ENCODE results near the gene MX1.
A peak's percentile ranks its signal among the peaks of the same experiment; 100 is the strongest.
"Not testable (repeated sequence)": the region's sequence is repeated elsewhere in the genome, so short reads cannot be mapped to it uniquely, and the experiment has no call there.

MX1 gene

DNA sequence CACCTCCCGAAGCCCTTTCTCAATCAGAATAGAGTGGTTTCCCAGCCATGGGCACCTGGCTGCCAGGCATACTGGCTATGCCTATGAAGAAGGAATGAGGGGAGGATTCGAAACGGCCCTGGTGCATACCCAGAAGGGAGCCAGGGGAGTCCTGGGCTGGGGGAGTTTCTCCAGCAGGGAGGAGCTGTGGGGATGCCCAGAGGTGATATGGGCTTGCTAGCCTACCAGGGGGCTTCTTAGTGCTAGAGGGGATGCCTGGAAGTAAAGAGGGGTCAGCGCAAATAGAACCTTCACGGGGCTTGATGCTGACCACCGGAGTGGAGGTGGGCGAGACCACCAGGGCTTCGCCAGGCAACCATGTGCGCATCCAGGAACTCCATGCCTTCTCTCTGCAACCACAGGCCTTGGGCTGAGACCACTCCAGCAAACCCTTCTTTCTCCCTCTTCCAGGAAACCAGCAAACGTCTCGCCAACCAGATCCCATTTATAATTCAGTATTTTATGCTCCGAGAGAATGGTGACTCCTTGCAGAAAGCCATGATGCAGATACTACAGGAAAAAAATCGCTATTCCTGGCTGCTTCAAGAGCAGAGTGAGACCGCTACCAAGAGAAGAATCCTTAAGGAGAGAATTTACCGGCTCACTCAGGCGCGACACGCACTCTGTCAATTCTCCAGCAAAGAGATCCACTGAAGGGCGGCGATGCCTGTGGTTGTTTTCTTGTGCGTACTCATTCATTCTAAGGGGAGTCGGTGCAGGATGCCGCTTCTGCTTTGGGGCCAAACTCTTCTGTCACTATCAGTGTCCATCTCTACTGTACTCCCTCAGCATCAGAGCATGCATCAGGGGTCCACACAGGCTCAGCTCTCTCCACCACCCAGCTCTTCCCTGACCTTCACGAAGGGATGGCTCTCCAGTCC, 18.2 kb upstream of the MX1 start:
- peaks cover 15% of the 10 kb centered on the region for H3K9me3 Mint-ChIP-seq
- H3K4me1 Mint-ChIP-seq = peaks cover 36% of the 10 kb centered on the region
- no peaks in the 10 kb centered on the region for H3K36me3 Mint-ChIP-seq (ENCODE audit: low read depth)
- peaks cover 19% of the 10 kb centered on the region for H3K27me3 Mint-ChIP-seq (ENCODE audit: low read depth, poor library complexity)
- H3K4me3 Mint-ChIP-seq = no peak overlapping the region
- TF ChIP-seq, protein P1, sequence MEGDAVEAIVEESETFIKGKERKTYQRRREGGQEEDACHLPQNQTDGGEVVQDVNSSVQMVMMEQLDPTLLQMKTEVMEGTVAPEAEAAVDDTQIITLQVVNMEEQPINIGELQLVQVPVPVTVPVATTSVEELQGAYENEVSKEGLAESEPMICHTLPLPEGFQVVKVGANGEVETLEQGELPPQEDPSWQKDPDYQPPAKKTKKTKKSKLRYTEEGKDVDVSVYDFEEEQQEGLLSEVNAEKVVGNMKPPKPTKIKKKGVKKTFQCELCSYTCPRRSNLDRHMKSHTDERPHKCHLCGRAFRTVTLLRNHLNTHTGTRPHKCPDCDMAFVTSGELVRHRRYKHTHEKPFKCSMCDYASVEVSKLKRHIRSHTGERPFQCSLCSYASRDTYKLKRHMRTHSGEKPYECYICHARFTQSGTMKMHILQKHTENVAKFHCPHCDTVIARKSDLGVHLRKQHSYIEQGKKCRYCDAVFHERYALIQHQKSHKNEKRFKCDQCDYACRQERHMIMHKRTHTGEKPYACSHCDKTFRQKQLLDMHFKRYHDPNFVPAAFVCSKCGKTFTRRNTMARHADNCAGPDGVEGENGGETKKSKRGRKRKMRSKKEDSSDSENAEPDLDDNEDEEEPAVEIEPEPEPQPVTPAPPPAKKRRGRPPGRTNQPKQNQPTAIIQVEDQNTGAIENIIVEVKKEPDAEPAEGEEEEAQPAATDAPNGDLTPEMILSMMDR (IDR thresholded peaks at IDR 0.05) = no peak
- H3K27ac Mint-ChIP-seq = peak overlapping the region; percentile 15
- no peak for DNase-seq

DNA sequence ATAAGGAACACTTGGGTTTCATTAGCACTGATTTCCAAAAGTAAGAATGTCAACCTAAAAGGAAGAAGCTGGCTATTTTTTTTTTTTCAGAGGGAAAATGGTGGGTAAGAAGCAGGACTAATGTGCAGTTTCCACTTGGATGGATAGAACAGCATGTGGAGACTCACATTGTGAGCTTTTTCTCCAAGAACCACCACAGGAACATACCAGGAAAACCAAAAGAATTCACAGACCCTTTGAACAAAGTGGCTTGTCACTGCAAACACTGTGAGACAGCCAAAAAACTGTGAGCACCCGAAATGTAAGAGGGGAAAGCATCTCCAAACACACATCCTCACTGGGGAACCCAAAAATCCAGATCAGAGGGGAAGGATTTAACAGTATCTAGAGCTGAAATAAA, 15.7 kb upstream of the MX1 start:
- TF ChIP-seq, protein P1 (IDR thresholded peaks at IDR 0.05) = no peak
- Mint-ChIP-seq H3K4me3 (no peak overlapping the region), H3K36me3 (ENCODE audit: low read depth) (no peaks in the 10 kb centered on the region), H3K4me1 (peaks cover 20% of the 10 kb centered on the region), H3K27me3 (ENCODE audit: low read depth, poor library complexity) (peaks cover 13% of the 10 kb centered on the region), H3K9me3 (peaks cover 36% of the 10 kb centered on the region), H3K27ac (peak overlapping the region; percentile 68)
- no peak for DNase-seq

DNA sequence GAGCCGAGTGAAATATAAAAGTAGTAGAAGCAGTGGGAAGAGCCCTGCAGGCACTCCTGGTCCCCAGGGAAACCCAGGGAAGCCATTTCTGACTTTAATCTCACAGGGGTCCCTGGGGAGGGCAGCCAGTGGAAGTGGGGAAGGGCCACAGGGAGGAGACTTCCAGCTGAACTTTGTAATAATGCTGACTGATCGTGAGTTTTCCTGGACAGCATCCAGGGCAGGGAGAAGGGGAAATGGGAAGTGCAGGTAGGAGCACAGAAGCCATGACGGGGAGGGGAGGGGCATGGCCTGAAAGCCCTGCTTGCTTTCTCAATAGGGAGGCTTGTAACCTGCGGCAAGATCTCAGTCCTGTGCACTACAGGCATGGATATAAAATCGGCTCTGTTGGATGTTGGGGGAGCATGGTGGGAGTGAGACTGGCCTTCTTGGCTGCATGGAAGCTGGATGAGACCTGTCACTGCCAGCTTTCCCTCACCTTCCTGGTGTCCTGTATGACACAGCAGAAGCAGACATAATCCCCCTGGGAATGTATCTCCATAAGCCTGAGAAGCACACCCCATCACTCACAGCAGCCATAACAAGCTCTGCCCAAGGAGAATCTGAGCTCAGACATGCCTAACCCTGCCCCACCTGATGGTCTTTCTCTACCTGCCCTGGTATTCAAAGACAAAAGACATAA, 15.1 kb upstream of the MX1 start:
- Mint-ChIP-seq H3K36me3 (ENCODE audit: low read depth) (no peaks in the 10 kb centered on the region), H3K4me3 (no peak overlapping the region), H3K27me3 (ENCODE audit: low read depth, poor library complexity) (peaks cover 13% of the 10 kb centered on the region), H3K4me1 (peaks cover 20% of the 10 kb centered on the region), H3K27ac (no peak overlapping the region), H3K9me3 (peaks cover 38% of the 10 kb centered on the region)
- DNase-seq = no peak
- TF ChIP-seq, protein P1 (IDR thresholded peaks at IDR 0.05) = no peak

DNA sequence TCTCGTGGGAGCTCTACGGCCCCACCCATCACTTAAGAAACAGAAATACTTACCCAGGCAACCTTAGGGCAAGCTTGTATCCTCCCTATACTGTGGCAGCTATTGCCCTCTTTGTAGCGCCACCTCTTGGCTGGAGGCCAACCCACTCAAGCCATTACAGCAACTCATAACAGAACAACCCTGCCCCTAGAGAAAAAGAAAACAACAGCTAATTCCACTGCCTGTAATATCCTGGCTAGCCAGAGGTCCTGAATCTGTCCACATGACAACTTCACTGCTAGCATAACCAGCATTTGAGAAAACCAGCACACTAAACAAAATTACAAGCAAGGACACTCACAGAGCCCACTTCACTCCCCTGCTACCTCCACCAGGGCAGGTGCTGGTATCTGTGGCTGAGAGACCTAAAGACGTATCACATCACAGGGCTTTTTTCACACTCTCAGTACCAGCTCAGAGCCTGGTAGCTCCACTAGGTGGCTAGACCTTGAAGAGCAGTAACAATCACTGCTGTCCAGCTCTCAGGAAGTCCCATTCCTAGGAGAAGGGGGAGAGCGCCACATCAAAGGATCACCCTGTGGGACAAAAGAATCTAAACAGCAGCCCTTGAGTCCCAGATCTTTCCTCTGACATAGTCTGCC, 14.5 kb upstream of the MX1 start:
- H3K36me3 Mint-ChIP-seq (ENCODE audit: low read depth) = no peaks in the 10 kb centered on the region
- H3K27ac Mint-ChIP-seq = no peak overlapping the region
- TF ChIP-seq, protein P1 (IDR thresholded peaks at IDR 0.05) = no peak
- peaks cover 38% of the 10 kb centered on the region for H3K9me3 Mint-ChIP-seq
- H3K27me3 Mint-ChIP-seq (ENCODE audit: low read depth, poor library complexity) = peaks cover 13% of the 10 kb centered on the region
- peaks cover 20% of the 10 kb centered on the region for H3K4me1 Mint-ChIP-seq
- no peak for DNase-seq
- no peak overlapping the region for H3K4me3 Mint-ChIP-seq

DNA sequence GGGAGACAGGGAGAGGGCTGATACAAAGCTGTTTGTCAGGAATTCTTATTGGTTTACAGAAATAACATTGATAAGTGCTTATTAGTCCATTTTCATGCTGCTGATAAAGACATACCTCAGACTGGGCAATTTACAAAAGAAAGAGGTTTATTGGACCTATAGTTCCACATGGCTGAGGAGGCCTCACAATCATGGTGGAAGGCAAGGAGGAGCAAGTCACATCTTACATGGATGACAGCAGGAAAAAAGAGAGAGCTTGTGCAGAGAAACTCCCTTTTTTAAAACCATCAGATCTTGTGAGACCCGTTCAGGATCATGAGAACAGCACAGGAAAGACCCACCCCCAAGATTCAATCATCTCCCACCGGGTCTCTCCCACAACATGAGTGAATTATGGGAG, 8.5 kb upstream of the MX1 start:
- H3K36me3 Mint-ChIP-seq (ENCODE audit: low read depth); H3K27ac Mint-ChIP-seq; DNase-seq; H3K4me3 Mint-ChIP-seq: not testable (repeated sequence)
- H3K27me3 Mint-ChIP-seq (ENCODE audit: low read depth, poor library complexity) = peaks cover 11% of the 10 kb centered on the region
- peaks cover 13% of the 10 kb centered on the region for H3K4me1 Mint-ChIP-seq
- H3K9me3 Mint-ChIP-seq = peaks cover 38% of the 10 kb centered on the region

DNA sequence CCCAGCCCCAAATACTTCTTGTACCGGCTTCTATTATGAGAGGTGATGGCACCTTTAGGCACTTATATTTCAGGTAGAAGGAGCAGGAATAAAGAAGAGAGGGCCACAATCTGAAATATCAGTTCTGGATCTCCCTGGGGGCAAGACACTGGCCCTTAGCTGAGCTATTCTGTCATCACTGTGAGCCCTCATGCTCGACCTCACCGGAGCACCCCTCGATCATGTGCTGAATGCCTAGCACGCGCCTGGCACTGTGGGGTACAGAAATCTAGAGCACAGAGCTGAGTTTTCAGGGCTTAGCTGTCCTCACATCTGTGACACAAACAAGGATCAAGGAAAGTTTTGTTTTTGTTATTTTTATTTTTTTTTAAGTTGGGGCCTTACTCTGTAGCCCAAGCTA, 7.6 kb upstream of the MX1 start:
- TF ChIP-seq, protein P1 (IDR thresholded peaks at IDR 0.05) = no peak
- no peak for DNase-seq
- Mint-ChIP-seq H3K27ac (no peak overlapping the region), H3K27me3 (ENCODE audit: low read depth, poor library complexity) (peaks cover 11% of the 10 kb centered on the region), H3K4me3 (no peak overlapping the region), H3K36me3 (ENCODE audit: low read depth) (no peaks in the 10 kb centered on the region), H3K9me3 (peaks cover 29% of the 10 kb centered on the region), H3K4me1 (peaks cover 13% of the 10 kb centered on the region)

All from nephron progenitor cell (in vitro differentiated cells).